Adrenal gland (tissue), 12 donors: Measurements from ENCODE around the gene MAN1A1. TPM values are rescaled to one million over a fixed set of nuclear protein-coding genes. Genes with fewer than 3 reads are reported as not detected.
"Not testable (repeated sequence)": the region's sequence is repeated elsewhere in the genome, so short reads cannot be mapped to it uniquely, and the experiment has no call there.

Experiments
- DNase-seq, 7 donors: peaks; one replicate each; pipeline ENCODE4 v3.0.0-alpha.2; 2019 to 2020
- H3K27ac ChIP-seq, 5 donors: fragments of 200-600 bp; sonication (generic) in 4 of 5; 1 replicate in 3 of 5; 2 replicates in 2 of 5; pipeline versions ENCODE4 v1.5.1 to v1.8.0; 2016 to 2020; ENCODE audit warnings: mild to moderate bottlenecking in 1 of 5
- H3K27me3 ChIP-seq: fragments of 200-600 bp; 2 replicates; pipeline ENCODE4 v1.8.0; 2021
- H3K36me3 ChIP-seq, 2 donors: fragments of 200-600 bp; replicated peaks in 1 of 2; 1 replicate in 1 of 2; 2 replicates in 1 of 2; pipeline versions ENCODE4 v1.5.1 to v1.8.0; 2018 to 2022
- H3K4me1 ChIP-seq, 2 donors: fragments of 200-600 bp; replicated peaks in 1 of 2; 1 replicate in 1 of 2; 2 replicates in 1 of 2; pipeline versions ENCODE4 v1.5.1 to v1.8.0; 2018 to 2021
- H3K4me3 ChIP-seq, 4 donors: fragments of 200-600 bp; sonication (generic) in 3 of 4; one replicate each; pipeline ENCODE4 v1.5.1; 2016 to 2018
- H3K9me3 ChIP-seq, 3 donors: fragments of 200-600 bp; sonication (generic) in 1 of 3; replicated peaks in 1 of 3; 1 replicate in 2 of 3; 2 replicates in 1 of 3; pipeline versions ENCODE4 v1.5.1 to v1.8.0; 2016 to 2021
- CTCF ChIP-seq, 6 experiments: fragments of 450-650 bp in 4 of 6; fragments of 200-600 bp in 2 of 6; sonication (generic) in 1 of 6; IDR thresholded peaks; 1 replicate in 5 of 6; 2 replicates in 1 of 6; pipeline versions ENCODE4 v1.5.1 to v1.8.0; 2016 to 2021; ENCODE audit warnings: antibody characterized with exemption in 6 of 6, mild to moderate bottlenecking in 2 of 6, moderate library complexity in 1 of 6
- POLR2A ChIP-seq, 2 donors: fragments of 450-650 bp; IDR thresholded peaks; one replicate each; pipeline ENCODE4 v1.6.1; 2017; ENCODE audit warnings: antibody characterized with exemption in 2 of 2, mild to moderate bottlenecking in 2 of 2, moderate library complexity in 1 of 2
- WGBS, 4 donors: extraction: QIAGEN DNeasy Blood & Tissue Kit in 2 of 4; methylation state at CpG; one replicate each; pipeline versions ENCODE4 v1.1.5 to v1.1.7; 2013 to 2017; 5-methylcytosine and 5-hydroxymethylcytosine counted together
- intact Hi-C, 2 donors: fragments of 100-400 bp; cut with DNase I; formaldehyde crosslinking; loops; one replicate each; pipeline versions ENCODE4 v1.14.1 to v1.15.0; 2022 to 2023
- polyA plus RNA-seq, 3 donors: library from polyadenylated mRNA; stranded (reverse); fragments of 200-250 nt in 2 of 3; fragments of 350-450 nt in 1 of 3; fragmentation: Illumina TruSeq in 1 of 3; extraction: RNeasy Lipid Tissue Mini Kit (QIAGEN cat#74804) in 1 of 3; gene quantifications; one replicate each; pipeline ENCODE4 v1.2.3, GENCODE V29; 2013 to 2014
- total RNA-seq, 9 donors: library from RNA; depleted of rRNA in 4 of 9; stranded (reverse); fragments of >200 nt in 4 of 9; fragments of 120-200 nt in 1 of 9; fragmentation: NEBNext Ultra II Directional in 1 of 9; extraction: Animal tissue kit (Norgen Biotek cat#: 25700) in 1 of 9; gene quantifications; one replicate each; pipeline versions ENCODE4 v1.1.0 to v1.2.4, GENCODE V29; 2013 to 2023
- donor health status: healthy with polysubstance abuse.
- donor health status: Bipolar disorder and iron deficiency.
- donor health status: DM: yes; HTN: yes; CAD: no.
- donor health status: DM: no; HTN: no; CAD: no.
- donor health status: DM: no; HTN: no; CAD: no.
- donor health status: DM: yes; HTN: yes; CAD: no.

Gene MAN1A1
- total and polyA plus RNA-seq, 12 donors: 11.1 to 178 (median 108) TPM

- WGBS, 4 donors: 97 to 98% (median 98%) methylated on average over 1 of the region's 1 CpG
- intact Hi-C loops: no loop called here
- Histone ChIP-seq H3K27me3 (no peaks in the 10 kb centered on the region), H3K4me3 (no peak overlapping the region), H3K9me3 (no peaks in the 10 kb centered on the region), H3K27ac (no peak overlapping the region), H3K4me1 (no peaks in the 10 kb centered on the region), H3K36me3 (no peaks in the 10 kb centered on the region)
- DNase-seq: no peak
- TF ChIP-seq POLR2A (IDR thresholded peaks at IDR 0.05) (no peak), CTCF (IDR thresholded peaks at IDR 0.05) (no peak)
These were observed 36.4 kb upstream of the MAN1A1 start for GRCh38 chr6:119385994-119386393.

DNA sequence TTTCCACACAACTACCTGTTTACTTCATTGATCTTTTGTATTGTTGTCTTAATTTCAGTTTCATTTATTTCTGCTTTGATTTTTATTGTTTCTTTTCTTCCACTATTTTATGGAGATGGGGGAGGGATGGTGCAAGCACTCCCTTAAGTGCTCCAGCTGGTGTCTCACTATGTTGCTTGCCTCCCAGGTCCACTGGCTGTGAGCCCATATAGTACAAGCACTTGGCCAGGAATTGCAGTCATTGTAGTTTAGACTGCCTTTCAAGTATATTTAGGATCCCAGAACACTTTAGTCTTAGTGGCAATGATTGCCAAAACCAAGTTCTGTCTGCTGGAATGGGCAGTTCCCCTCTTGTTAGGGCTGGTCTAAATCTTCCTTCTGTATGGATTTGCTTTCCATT, 34.9 kb upstream of the MAN1A1 start:
- H3K9me3 ChIP-seq: peaks cover 0 to 5% (median 0%) of the 10 kb centered on the region in 3 donors

DNA sequence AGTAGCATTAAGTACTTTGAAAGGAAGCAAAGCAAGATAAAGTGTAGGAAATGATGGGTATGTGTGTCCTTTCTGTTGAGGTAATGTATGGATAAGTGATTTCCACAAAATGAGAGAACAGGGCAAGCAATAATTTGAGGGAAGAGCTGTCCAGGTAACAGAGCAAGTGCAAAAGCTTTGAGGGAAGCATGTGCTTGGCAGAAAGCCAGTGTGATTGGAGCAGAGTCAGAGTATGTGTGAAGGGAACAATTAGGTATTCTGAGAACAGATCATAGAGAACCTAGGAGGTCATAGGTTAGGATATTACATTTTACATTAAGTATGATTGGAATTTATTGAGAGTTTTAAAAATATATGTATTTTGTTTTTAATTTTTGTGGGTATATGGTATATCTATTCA, 30.2 kb upstream of the MAN1A1 start:
- no peak for DNase-seq
- no peak overlapping the region for H3K27ac ChIP-seq
- H3K9me3 ChIP-seq: peaks cover 0 to 5% (median 0%) of the 10 kb centered on the region in 3 donors
- TF ChIP-seq POLR2A (IDR thresholded peaks at IDR 0.05) (no peak), CTCF (IDR thresholded peaks at IDR 0.05) (no peak)
- intact Hi-C loops: no loop called here
- H3K27me3 ChIP-seq: no peaks in the 10 kb centered on the region
- no peaks in the 10 kb centered on the region for H3K4me1 ChIP-seq
- H3K36me3 ChIP-seq: no peaks in the 10 kb centered on the region
- no peak overlapping the region for H3K4me3 ChIP-seq

More for the DNA sequence above, 34.9 kb upstream of the MAN1A1 start:
- Histone ChIP-seq H3K36me3 (no peaks in the 10 kb centered on the region), H3K4me3 (no peak overlapping the region), H3K27me3 (no peaks in the 10 kb centered on the region), H3K4me1 (no peaks in the 10 kb centered on the region), H3K27ac (no peak overlapping the region)
- no peak for DNase-seq
- intact Hi-C loops: no loop called here
- TF ChIP-seq CTCF (IDR thresholded peaks at IDR 0.05) (no peak), POLR2A (IDR thresholded peaks at IDR 0.05) (no peak)

DNA sequence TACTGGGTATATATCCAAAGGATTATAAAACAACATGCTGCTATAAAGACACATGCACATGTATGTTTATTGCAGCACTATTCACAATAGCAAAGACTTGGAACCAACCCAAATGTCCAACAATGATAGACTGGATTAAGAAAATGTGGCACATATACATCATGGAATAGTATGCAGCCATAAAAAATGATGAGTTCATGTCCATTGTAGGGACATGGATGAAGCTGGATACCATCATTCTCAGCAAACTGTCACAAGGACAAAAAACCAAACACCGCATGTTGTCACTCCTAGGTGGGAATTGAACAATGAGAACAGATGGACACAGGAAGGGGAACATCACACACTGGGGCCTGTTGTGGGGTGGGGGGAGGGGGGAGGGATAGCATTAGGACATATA, 27.5 kb upstream of the MAN1A1 start:
- intact Hi-C loops, DNase-seq, H3K9me3 ChIP-seq, H3K36me3 ChIP-seq, H3K4me1 ChIP-seq, H3K27me3 ChIP-seq, H3K4me3 ChIP-seq, H3K27ac ChIP-seq: not testable (repeated sequence)
- 100% methylated on average over 1 of the region's 1 CpG for WGBS, 4 donors

DNA sequence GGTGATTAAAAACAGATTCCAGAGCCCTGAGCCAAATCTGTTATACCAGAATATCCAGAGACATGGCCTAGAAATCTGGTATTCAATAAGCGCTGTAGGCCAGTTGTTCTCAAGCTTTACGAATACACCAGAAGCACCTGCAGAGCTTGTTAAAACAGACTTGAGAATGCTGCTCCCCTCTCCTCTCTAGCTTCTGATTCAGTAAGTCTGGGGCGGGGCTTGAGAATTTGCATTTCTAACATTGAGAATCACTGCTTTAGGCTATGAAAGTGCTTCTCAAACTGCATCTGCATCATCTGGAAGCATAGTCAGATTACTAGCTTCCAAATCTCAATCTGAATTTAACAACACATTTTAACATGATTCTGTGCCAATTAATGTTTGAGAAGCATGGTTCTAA, 20.5 kb upstream of the MAN1A1 start:
- Histone ChIP-seq H3K4me1 (no peaks in the 10 kb centered on the region), H3K27me3 (no peaks in the 10 kb centered on the region), H3K36me3 (no peaks in the 10 kb centered on the region), H3K27ac (no peak overlapping the region), H3K4me3 (no peak overlapping the region), H3K9me3 (no peaks in the 10 kb centered on the region)
- no peak for DNase-seq
- no peak for TF ChIP-seq POLR2A (IDR thresholded peaks at IDR 0.05)
- no peak for TF ChIP-seq CTCF (IDR thresholded peaks at IDR 0.05)
- intact Hi-C loops: no loop called here
- WGBS, 4 donors: 92 to 96% (median 94%) methylated on average over 3 of the region's 3 CpGs
